B cell (primary cell): Measurements from ENCODE around the gene PTPRN2.

Experiments used
- EZH2 ChIP-seq: IDR thresholded peaks from 2 replicates; pipeline ENCODE4 v1.6.1; 2012; ENCODE audit warnings: borderline replicate concordance, low read depth, mild to moderate bottlenecking, moderate library complexity, low read length; ENCODE audit not compliant: insufficient read depth, poor library complexity, severe bottlenecking
- TF ChIP-seq, protein P1 (sequence below): fragments of 200-600 bp; IDR thresholded peaks from one replicate; pipeline ENCODE4 v1.8.0; 2022; ENCODE audit warnings: antibody characterized with exemption, mild to moderate bottlenecking

DNA sequence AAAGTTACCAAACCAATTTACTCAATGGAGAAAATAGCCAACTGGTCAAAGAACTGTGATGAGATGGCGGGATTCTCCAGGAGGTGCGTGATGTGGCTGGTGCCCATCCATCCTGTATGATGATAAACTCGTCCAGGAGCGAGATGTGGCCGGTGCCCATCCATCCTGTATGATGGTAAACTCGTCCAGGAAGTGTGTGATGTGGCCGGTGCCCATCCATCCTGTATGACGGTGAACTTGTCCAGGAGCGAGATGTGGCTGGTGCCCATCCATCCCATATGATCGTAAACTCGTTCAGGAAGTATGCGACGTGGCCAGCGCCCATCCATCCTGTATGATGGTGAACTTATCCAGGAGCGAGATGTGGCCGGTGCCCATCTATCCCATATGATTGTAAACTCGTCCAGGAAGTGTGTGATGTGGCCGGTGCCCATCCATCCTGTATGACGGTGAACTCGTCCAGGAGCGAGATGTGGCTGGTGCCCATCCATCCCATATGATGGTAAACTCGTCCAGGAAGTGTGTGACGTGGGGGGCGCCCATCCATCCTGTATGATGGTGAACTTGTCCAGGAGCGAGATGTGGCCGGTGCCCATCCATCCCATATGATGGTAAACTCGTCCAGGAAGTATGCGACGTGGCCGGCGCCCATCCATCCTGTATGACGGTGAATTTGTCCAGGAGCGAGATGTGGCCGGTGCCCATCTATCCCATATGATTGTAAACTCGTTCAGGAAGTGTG lies 754.6 kb downstream of the PTPRN2 start:
- no peak for TF ChIP-seq EZH2
- TF ChIP-seq, protein P1, sequence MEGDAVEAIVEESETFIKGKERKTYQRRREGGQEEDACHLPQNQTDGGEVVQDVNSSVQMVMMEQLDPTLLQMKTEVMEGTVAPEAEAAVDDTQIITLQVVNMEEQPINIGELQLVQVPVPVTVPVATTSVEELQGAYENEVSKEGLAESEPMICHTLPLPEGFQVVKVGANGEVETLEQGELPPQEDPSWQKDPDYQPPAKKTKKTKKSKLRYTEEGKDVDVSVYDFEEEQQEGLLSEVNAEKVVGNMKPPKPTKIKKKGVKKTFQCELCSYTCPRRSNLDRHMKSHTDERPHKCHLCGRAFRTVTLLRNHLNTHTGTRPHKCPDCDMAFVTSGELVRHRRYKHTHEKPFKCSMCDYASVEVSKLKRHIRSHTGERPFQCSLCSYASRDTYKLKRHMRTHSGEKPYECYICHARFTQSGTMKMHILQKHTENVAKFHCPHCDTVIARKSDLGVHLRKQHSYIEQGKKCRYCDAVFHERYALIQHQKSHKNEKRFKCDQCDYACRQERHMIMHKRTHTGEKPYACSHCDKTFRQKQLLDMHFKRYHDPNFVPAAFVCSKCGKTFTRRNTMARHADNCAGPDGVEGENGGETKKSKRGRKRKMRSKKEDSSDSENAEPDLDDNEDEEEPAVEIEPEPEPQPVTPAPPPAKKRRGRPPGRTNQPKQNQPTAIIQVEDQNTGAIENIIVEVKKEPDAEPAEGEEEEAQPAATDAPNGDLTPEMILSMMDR = no peak
